B cell (primary cell): ENCODE data around the gene PAQR5.

ENCODE experiments used
- EZH2 ChIP-seq: IDR thresholded peaks from 2 replicates; pipeline ENCODE4 v1.6.1; 2012; ENCODE audit warnings: borderline replicate concordance, low read depth, mild to moderate bottlenecking, moderate library complexity, low read length; ENCODE audit not compliant: insufficient read depth, poor library complexity, severe bottlenecking
- TF ChIP-seq, protein P1 (sequence below): fragments of 200-600 bp; IDR thresholded peaks from one replicate; pipeline ENCODE4 v1.8.0; 2022; ENCODE audit warnings: antibody characterized with exemption, mild to moderate bottlenecking

DNA sequence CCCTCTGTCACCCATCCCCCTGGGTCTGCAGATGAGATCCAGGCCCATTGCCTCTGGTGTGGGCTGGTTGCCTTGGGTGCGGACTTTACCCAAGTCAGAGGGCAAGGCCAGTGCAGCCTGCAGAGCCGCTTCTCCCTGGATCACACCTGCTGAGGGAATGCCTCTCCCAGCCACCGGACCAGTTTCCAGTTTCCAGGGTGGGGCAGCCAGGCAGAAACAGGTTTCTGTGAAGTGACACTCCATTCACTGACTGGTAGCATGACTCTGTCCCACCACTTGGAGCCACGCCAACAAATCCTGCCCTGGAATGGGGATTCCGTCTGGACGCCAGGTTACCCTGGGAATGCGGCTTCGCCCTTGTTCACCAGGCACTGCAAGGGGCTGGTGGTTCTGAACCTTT lies 30.0 kb downstream of the PAQR5 start:
- TF ChIP-seq, protein P1, sequence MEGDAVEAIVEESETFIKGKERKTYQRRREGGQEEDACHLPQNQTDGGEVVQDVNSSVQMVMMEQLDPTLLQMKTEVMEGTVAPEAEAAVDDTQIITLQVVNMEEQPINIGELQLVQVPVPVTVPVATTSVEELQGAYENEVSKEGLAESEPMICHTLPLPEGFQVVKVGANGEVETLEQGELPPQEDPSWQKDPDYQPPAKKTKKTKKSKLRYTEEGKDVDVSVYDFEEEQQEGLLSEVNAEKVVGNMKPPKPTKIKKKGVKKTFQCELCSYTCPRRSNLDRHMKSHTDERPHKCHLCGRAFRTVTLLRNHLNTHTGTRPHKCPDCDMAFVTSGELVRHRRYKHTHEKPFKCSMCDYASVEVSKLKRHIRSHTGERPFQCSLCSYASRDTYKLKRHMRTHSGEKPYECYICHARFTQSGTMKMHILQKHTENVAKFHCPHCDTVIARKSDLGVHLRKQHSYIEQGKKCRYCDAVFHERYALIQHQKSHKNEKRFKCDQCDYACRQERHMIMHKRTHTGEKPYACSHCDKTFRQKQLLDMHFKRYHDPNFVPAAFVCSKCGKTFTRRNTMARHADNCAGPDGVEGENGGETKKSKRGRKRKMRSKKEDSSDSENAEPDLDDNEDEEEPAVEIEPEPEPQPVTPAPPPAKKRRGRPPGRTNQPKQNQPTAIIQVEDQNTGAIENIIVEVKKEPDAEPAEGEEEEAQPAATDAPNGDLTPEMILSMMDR, result no peak
- TF ChIP-seq EZH2, result no peak
